ENCODE data around the gene INTS7. TPM values are rescaled to one million over a fixed set of nuclear protein-coding genes. Genes with fewer than 3 reads are reported as not detected.

The INTS7 gene
- total and polyA plus RNA-seq, 9 of the 15 experiments (the other 6 are each of a cell fraction or from before 2014, with no cell fraction given), result 27.3 to 68.4 (median 40.4) TPM

DNA sequence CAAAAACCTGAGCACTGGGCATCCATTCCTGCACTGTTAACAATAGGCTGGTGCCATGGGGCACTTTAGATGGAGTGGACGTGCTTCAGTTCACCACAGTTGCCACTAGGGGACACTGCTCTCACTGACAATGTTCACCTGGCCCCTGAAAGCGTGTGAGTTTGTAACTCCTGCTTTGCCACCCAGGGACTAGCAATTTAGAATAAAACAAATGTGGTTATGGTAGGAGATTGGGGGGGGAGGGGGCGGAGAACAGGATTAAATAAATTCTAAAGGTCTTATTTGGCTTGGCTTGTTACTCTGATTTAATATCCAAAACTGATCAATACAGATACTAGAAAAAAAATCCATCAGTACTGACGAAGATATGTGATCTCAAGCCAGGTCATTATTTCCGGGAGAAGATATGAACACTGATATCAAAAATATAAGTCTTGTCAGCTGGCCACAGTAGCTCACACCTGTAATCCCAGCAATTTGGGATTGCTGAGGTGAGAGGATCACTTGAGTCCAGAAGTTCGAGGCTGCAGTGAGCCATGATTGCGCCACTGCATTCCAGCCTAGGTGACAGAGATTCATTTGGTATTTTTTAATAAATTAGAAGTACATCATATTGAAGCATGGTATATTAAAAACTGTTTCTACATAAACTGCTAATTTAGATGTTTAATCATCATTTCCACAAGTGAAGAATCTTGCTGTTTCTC lies 23.2 kb downstream of the INTS7 start (continued):
- TF ChIP-seq, protein P1, sequence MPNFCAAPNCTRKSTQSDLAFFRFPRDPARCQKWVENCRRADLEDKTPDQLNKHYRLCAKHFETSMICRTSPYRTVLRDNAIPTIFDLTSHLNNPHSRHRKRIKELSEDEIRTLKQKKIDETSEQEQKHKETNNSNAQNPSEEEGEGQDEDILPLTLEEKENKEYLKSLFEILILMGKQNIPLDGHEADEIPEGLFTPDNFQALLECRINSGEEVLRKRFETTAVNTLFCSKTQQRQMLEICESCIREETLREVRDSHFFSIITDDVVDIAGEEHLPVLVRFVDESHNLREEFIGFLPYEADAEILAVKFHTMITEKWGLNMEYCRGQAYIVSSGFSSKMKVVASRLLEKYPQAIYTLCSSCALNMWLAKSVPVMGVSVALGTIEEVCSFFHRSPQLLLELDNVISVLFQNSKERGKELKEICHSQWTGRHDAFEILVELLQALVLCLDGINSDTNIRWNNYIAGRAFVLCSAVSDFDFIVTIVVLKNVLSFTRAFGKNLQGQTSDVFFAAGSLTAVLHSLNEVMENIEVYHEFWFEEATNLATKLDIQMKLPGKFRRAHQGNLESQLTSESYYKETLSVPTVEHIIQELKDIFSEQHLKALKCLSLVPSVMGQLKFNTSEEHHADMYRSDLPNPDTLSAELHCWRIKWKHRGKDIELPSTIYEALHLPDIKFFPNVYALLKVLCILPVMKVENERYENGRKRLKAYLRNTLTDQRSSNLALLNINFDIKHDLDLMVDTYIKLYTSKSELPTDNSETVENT (CRISPR knock-in tag; IDR thresholded peaks at IDR 0.05), result no peak
- TF ChIP-seq ZNF140 (CRISPR knock-in tag; IDR thresholded peaks at IDR 0.05), result no peak
- TF ChIP-seq ZNF699 (CRISPR knock-in tag; IDR thresholded peaks at IDR 0.05; ENCODE audit: insufficient replicate concordance), result no peak
- TF ChIP-seq LEF1 (IDR thresholded peaks at IDR 0.05), result no peak
- TF ChIP-seq JUND (IDR thresholded peaks at IDR 0.05; ENCODE audit: borderline replicate concordance, low read depth, low read length), result peak; percentile 31; the same call in 1 of the 2 replicates
- no peak for TF ChIP-seq JUND (tag; IDR thresholded peaks at IDR 0.05; ENCODE audit: borderline replicate concordance, low read depth, low read length)
- TF ChIP-seq, protein P2, sequence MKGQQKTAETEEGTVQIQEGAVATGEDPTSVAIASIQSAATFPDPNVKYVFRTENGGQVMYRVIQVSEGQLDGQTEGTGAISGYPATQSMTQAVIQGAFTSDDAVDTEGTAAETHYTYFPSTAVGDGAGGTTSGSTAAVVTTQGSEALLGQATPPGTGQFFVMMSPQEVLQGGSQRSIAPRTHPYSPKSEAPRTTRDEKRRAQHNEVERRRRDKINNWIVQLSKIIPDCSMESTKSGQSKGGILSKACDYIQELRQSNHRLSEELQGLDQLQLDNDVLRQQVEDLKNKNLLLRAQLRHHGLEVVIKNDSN (CRISPR knock-in tag; IDR thresholded peaks at IDR 0.05), result no peak
- TF ChIP-seq ZC3H4 (CRISPR knock-in tag; IDR thresholded peaks at IDR 0.05; ENCODE audit: borderline replicate concordance), result no peak
- TF ChIP-seq ZC3H11A (IDR thresholded peaks at IDR 0.05; ENCODE audit: low read depth, low read length), result no peak
- TF ChIP-seq ZNF134 (CRISPR knock-in tag; conservative IDR thresholded peaks at IDR 0.05), result no peak
- no peak for TF ChIP-seq CBX5 (IDR thresholded peaks at IDR 0.05; ENCODE audit: borderline replicate concordance, low read depth)
- TF ChIP-seq MECOM (CRISPR knock-in tag; IDR thresholded peaks at IDR 0.05), result no peak
- TF ChIP-seq NFXL1 (CRISPR knock-in tag; IDR thresholded peaks at IDR 0.05), result no peak
- TF ChIP-seq ZBTB7A (IDR thresholded peaks at IDR 0.05; ENCODE audit: borderline replicate concordance, control insufficient read depth, low read depth, low read length), result no peak
- TF ChIP-seq HCFC1 (IDR thresholded peaks at IDR 0.05; ENCODE audit: low read depth, low read length), result peak; percentile 29; the same call in 1 of the 2 replicates
- TF ChIP-seq, protein P3, sequence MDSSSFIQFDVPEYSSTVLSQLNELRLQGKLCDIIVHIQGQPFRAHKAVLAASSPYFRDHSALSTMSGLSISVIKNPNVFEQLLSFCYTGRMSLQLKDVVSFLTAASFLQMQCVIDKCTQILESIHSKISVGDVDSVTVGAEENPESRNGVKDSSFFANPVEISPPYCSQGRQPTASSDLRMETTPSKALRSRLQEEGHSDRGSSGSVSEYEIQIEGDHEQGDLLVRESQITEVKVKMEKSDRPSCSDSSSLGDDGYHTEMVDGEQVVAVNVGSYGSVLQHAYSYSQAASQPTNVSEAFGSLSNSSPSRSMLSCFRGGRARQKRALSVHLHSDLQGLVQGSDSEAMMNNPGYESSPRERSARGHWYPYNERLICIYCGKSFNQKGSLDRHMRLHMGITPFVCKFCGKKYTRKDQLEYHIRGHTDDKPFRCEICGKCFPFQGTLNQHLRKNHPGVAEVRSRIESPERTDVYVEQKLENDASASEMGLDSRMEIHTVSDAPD (CRISPR knock-in tag; IDR thresholded peaks at IDR 0.05), result no peak
- TF ChIP-seq SRSF9 (IDR thresholded peaks at IDR 0.05; ENCODE audit: borderline replicate concordance, low read depth, low read length), result no peak
- no peak for TF ChIP-seq SAP30 (IDR thresholded peaks at IDR 0.05; ENCODE audit: borderline replicate concordance, insufficient read depth, low read depth, low read length, poor library complexity, severe bottlenecking)
- TF ChIP-seq CREM (IDR thresholded peaks at IDR 0.05; ENCODE audit: low read depth), result peak; percentile 64
- TF ChIP-seq C11orf30 (IDR thresholded peaks at IDR 0.05; ENCODE audit: low read depth), result no peak
- no peak for TF ChIP-seq EWSR1 (IDR thresholded peaks at IDR 0.05; ENCODE audit: borderline replicate concordance, low read depth, partially characterized antibody)
- TF ChIP-seq E2F6 (IDR thresholded peaks at IDR 0.05; ENCODE audit: borderline replicate concordance in 1 of 2, extremely low read depth in 1 of 2, insufficient read depth in 1 of 2, insufficient read length in 1 of 2, low read depth in 1 of 2, low read length in 1 of 2, poor library complexity in 1 of 2, severe bottlenecking in 1 of 2), result no peak

All from K562 (cell line).